Medulla oblongata (tissue), 1 donor: ENCODE measurements around the gene IGF1.
"Not testable (repeated sequence)": the region's sequence is repeated elsewhere in the genome, so short reads cannot be mapped to it uniquely, and the experiment has no call there.

Experiments used
- DNase-seq: peaks from one replicate; pipeline ENCODE4 v3.0.0-alpha.2; 2015; ENCODE audit errors: extremely low spot score

Gene IGF1

DNA sequence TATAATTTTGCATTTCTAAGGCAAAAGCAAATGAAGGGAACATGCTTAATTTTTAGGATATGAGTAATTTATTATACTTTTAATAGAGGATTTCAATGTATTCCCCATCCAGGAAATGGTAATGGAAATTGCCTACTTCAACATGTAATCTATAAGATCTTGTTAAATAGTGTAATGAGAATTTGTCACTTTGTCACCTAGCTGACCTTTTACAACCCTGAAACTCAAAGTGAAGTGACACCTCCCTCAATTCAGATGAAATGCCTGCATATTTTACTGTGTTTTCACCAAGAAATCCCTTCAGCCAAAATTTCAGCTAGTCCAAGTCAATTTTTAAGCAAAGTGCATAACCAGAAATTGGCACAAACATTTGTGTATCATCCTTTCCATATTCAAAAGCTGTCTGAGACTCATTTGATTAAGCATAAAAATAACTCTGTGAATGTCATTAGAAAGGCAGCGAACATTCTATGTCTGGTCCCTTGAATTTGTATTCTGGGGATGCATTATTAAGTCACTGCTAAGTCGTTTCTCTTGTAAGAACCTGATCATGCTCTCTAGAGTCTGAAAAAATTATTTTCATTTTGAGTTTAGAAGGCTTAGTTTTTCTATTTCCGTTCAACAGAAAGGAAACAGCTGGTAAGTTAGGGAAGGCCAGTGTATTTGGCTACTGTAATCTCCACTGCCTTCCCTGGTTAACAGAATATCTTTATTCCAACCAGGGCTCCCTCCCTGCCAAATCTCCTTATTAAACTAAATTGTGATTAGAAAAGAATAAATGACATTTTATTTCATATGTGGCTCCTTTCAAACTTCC lies 100.8 kb downstream of the IGF1 start:
- DNase-seq: no peak

DNA sequence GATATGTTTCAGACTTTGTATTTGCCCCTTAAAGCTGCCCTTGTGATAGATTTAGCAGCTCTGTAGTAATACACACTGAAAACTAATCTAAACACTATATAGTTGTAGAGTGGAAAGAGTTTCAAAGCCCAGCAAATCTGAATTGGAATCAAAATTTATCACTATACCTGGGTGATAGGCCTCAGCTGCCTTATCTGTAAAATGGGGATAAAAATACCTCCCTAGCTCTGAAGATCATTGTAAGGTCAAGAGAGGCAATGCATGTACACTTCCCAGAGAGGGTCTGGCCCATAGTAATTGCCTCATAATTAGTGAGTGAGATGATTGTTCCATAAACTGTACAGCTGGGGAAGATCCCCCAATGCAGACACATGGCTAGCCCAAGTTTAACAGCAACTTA lies 103.6 kb downstream of the IGF1 start:
- no peak for DNase-seq

DNA sequence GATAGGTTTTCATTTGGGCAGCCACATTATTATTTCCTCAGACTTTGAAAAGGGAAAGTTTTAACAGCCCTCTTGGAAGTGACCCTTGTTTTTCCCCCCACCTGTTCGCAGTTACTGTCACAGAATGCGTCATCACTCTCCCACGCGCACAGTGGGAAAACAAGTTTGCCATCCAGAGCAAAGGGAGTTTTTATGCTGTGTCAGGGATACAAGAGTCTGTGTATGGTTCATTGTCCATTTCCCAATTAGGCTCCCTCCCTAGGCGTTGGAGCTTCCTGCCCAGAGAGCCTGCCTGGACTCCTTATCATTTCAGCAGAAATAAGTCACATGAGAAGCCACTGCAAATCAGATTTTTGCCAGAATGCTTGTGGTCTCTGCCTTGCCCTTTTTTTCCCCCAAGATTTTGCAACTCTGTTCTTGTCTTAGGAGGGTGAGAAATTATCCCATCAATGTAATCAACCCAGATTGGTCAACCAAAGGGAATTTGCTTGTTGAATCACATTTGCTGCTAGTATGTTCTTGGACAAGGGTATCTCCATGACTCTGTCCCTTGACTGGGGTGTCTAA lies 104.1 kb downstream of the IGF1 start:
- no peak for DNase-seq

DNA sequence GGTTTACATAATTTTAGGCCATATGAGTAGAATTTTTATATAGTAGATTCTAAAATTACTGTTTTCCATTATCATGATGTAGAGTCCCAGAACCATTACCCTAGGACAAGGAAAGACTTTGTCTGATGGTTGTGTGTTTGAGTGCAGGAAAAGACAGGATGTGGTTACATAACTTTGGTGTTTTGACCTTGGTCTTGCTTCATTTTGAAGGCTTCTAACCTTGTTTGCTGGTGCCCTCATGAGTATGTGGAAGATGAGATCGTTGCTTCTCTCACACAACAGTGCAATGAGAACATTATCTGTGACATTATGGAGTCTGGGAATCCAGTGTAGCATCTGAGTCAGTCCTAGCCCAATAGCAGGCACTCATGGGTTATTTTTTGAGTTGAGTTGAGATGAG lies 106.2 kb downstream of the IGF1 start:
- DNase-seq: no peak

DNA sequence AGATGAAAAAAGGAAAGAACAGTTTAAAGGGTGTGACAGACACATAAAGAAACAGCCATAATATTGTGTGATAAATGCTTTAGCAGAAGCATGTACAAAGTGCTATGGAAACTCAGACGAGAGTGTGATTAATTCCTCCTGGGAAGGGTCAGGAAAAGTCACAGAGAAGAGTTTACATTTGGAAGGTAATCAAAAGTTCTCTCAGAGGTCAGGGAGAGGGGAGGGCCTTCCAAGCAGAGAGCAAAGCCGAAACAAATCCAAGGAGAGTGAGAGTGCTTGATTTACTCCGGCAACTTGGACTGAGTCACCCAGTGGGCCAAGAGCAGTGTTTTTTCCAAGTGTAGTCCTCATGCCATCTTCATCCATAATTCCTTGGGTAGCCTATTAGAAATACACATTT lies 108.3 kb downstream of the IGF1 start:
- no peak for DNase-seq

DNA sequence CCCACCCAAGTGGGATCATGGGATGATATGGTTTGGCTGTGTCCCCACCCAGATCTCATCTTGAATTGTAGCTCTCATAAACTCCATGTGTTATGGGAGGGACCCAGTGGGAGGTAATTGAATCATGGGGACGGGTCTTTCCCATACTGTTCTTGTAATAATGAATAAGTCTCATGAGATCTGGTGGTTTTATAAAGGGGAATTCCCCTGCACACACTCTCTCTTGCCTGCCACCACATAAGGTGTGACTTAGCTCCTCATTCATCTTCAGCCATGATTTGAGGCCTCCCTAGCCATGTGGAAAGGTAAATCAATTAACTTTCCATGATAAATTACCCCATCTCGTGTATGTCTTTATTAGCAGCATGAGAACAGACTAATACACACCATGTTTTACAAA lies 109.2 kb downstream of the IGF1 start:
- DNase-seq: no peak

DNA sequence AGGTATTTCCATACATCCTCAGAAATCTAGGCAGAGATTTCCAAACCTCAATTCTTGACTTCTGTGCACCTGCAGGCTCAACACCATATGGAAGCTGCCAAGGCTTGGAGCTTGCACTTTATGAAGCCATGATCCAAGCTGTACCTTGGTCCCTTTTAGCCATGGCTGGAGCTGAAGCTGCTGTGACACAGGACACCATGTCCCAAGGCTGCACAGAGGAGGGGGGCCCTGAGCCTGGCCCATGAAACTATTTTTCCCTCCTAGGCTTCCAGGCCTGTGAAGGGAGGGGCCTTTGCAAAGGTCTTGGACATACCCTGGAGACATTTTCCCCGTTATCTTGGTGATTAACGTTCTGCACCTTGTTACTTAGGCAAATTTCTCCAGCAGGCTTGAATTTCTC lies 110.5 kb downstream of the IGF1 start:
- no peak for DNase-seq

DNA sequence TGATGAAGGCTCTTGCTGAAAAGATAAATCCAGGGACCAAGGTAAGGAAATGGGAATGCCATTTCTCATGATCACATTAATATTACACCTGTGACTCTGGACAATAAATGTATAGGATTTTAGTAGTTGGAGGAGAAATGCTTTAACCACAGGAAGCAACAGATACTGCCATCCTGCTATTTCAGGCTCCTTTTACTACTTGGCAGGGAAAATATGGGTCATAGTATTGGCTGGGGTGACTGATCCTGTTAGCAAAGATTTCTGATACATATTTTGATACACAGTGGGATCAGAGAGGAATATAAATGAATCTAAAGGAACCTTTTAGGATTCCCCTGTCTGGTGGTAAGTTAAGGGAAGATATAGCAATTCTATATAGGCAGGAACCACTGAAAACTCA lies 115.0 kb downstream of the IGF1 start:
- DNase-seq: no peak

DNA sequence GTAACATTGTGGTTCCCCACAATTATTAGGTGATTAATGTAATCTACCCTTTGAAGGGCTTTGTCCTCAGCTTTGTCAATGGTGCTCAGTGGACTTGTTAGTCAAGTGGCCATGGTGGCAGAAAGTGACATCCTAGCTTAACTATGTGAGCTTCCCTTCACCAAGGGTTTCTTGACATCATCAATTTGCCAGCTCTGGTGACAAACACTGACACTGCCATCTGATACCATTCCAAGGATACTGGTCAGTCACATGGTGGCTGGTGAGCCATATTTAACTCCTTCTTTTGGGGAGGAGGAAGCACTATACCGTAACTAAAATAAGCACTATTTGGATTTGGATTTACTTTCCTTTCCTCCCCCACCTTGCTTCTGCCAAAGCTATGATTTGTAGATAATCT lies 115.7 kb downstream of the IGF1 start:
- DNase-seq: no peak

DNA sequence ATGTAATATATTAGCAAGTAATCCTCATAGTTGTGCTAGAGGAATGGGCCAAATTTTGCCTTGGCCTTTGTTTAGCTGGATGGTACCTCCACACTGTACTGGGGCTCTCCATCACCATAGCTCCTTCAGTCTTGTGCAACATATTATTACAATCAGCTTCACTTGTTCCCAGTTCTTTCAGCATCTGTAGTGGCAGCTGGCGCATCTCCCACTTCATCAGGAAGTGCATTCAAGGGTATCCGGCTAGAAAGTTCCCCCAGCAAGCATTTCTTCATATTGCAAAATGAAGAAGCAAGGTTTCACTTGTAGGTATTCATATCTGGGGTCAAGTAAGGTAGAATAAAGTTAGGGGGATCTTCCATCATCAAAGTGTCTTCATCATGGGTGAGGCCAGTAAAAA lies 123.7 kb downstream of the IGF1 start:
- no peak for DNase-seq

DNA sequence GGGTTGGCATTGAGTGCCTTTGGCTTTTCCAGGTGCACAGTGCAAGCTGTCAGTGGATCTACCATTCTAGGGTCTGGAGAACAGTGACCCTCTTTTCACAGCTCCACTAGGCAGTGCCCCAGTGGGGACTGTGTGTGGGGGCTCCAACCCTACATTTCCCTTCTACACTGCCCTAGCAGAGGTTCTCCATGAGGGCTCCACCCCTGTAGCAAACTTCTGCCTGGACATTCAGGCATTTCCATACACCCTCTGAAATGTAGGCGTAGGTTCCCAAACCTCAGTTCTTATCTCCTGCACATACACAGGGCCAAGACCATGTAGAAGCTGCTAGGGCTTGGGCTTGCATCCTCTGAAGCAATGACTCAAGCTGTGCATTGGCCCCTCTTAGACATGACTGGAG lies 126.1 kb downstream of the IGF1 start:
- not testable (repeated sequence) for DNase-seq

DNA sequence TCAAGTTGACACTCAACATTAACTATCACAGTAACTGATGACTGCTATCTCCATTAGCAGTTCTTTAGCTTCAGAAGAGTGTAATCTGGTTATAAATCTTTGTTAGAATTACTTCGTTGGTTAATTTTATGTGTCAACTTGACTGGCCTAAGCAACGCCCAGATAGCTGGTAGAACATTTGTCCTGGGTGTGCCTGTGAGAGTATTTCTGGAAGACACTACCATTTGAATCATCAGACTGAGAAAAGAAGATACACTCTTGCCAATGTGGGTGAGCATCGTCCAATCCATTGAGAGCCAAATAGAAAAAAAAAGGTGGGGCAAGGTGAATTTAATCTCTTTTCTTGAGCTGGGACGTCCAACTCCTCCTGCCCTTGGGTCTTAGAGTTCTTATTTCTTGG lies 129.0 kb downstream of the IGF1 start:
- no peak for DNase-seq

DNA sequence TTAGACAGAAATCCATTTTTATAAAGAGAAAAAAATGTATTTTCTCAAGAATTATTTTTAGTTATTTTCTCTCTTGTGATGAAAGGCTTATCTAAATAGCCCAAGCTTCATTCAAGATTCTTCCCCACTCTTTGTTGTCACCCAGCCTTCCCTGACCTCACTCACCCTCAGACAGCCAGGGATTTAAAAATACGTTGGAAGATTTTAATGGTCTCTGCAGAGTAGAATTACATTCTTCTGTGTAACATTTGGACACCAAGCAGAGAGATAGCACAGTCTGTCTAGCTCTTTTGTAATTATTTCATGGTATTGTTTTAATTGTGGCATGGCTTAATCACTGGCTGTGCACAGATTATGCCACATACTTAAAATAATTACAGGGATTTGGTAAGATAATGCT lies 130.3 kb downstream of the IGF1 start:
- DNase-seq: no peak

DNA sequence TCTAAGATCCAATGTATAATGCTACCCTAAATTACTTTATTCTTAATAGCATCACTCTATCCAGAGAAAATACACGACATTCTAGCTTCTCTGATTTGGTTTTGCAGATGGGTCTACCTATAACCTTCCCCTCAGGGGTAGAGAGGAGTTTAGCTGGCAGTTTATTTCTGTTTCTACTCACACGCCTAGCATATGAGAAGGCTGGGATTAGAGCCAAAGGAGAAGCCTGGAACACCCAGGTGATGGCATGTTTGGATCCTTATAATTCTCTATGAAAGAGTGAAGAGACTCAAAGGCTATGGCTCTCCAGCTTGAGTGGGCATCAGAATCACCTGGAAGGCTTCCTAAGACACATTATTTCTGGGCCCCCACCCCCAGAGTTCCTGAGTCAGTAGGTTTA lies 131.3 kb downstream of the IGF1 start:
- DNase-seq: no peak

DNA sequence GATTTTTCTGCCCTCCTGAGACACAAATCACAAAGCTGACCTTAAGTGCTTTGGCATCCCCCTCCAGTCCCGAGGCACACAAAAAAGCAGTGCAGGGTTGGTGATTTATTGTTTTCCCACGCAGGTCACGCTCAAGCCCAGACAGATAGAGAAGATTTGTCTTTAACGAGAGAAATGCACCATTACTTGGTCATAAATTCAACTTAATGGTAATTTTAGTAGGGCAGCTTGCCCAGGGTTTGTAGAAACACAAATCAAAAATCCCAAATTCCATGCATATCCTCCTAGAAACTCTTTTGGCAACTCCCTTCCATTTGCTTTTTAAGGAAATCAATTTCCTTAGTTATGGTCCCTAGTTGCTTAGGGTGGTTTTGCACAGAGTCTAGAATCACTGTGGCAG lies 132.6 kb downstream of the IGF1 start:
- DNase-seq: no peak
